Trophoblast cell (in vitro differentiated cells and primary cell): ENCODE results near the gene GLDC.

Experiments
- DNase-seq, 2 donors: peaks; one replicate each; pipeline ENCODE4 v3.0.0-alpha.2; 2016
- H2AFZ ChIP-seq: 2 replicates; pipeline ENCODE4 v1.6.1; 2013; ENCODE audit warnings: low read length, moderate library complexity, mild to moderate bottlenecking; ENCODE audit not compliant: insufficient read depth, poor library complexity
- H2AK5ac ChIP-seq: 2 replicates; pipeline ENCODE4 v1.6.1; 2013; ENCODE audit warnings: mild to moderate bottlenecking, low read length
- H2BK120ac ChIP-seq: 2 replicates; pipeline ENCODE4 v1.6.1; 2013; ENCODE audit warnings: low read length, mild to moderate bottlenecking, moderate library complexity; ENCODE audit not compliant: insufficient read depth, poor library complexity
- H2BK12ac ChIP-seq: 2 replicates; pipeline ENCODE4 v1.6.1; 2013; ENCODE audit warnings: mild to moderate bottlenecking, low read length, moderate library complexity
- H2BK5ac ChIP-seq: 2 replicates; pipeline ENCODE4 v1.6.1; 2013; ENCODE audit warnings: low read length, low read depth, moderate library complexity, mild to moderate bottlenecking; ENCODE audit not compliant: poor library complexity
- H3K14ac ChIP-seq: 2 replicates; pipeline ENCODE4 v1.6.1; 2013; ENCODE audit warnings: mild to moderate bottlenecking, low read length
- H3K18ac ChIP-seq: 2 replicates; pipeline ENCODE4 v1.6.1; 2013; ENCODE audit warnings: mild to moderate bottlenecking, low read length
- H3K23ac ChIP-seq: 2 replicates; pipeline ENCODE4 v1.6.1; 2013; ENCODE audit warnings: low read length
- H3K27ac ChIP-seq: 2 replicates; pipeline ENCODE4 v1.5.1; 2013; ENCODE audit warnings: low read depth, mild to moderate bottlenecking, inconsistent platforms, low read length, moderate library complexity
- H3K27me3 ChIP-seq: 2 replicates; pipeline ENCODE4 v1.6.1; 2013; ENCODE audit warnings: inconsistent platforms, mild to moderate bottlenecking, low read length, moderate library complexity; ENCODE audit not compliant: insufficient read depth
- H3K36me3 ChIP-seq, 2 experiments: 1 replicate in 1 of 2; 2 replicates in 1 of 2; pipeline ENCODE4 v1.6.1; 2013; ENCODE audit warnings: low read length in 2 of 2, mild to moderate bottlenecking in 2 of 2, moderate library complexity in 1 of 2; ENCODE audit not compliant: insufficient read depth in 2 of 2, control insufficient read depth in 1 of 2
- H3K4ac ChIP-seq: 2 replicates; pipeline ENCODE4 v1.6.1; 2013; ENCODE audit warnings: low read depth, mild to moderate bottlenecking, low read length, moderate library complexity
- H3K4me1 ChIP-seq, 2 experiments: 1 replicate in 1 of 2; 2 replicates in 1 of 2; pipeline ENCODE4 v1.6.1; 2013; ENCODE audit warnings: low read length in 2 of 2, mild to moderate bottlenecking in 2 of 2, moderate library complexity in 1 of 2; ENCODE audit not compliant: insufficient read depth in 2 of 2, control insufficient read depth in 1 of 2
- H3K4me2 ChIP-seq: 2 replicates; pipeline ENCODE4 v1.6.1; 2013; ENCODE audit warnings: inconsistent platforms, mild to moderate bottlenecking, low read length, moderate library complexity
- H3K4me3 ChIP-seq: 2 replicates; pipeline ENCODE4 v1.5.1; 2013; ENCODE audit warnings: mild to moderate bottlenecking, low read depth, low read length, inconsistent platforms
- H3K79me1 ChIP-seq: one replicate; pipeline ENCODE4 v1.6.1; 2013; ENCODE audit warnings: low read length
- H3K79me2 ChIP-seq: 2 replicates; pipeline ENCODE4 v1.6.1; 2013; ENCODE audit warnings: low read length, mild to moderate bottlenecking; ENCODE audit not compliant: control insufficient read depth, insufficient read depth, poor library complexity
- H3K9ac ChIP-seq: 2 replicates; pipeline ENCODE4 v1.6.1; 2013; ENCODE audit warnings: mild to moderate bottlenecking, low read length
- H3K9me3 ChIP-seq: 2 replicates; pipeline ENCODE4 v1.6.1; 2013; ENCODE audit warnings: low read depth, mild to moderate bottlenecking, control low read depth, inconsistent platforms, low read length; ENCODE audit not compliant: insufficient read depth
- H4K12ac ChIP-seq: 2 replicates; pipeline ENCODE4 v1.6.1; 2013; ENCODE audit warnings: low read depth, mild to moderate bottlenecking, low read length, moderate library complexity
- H4K8ac ChIP-seq: 2 replicates; pipeline ENCODE4 v1.6.1; 2013; ENCODE audit warnings: low read depth, mild to moderate bottlenecking, low read length, moderate library complexity
- H4K91ac ChIP-seq: one replicate; pipeline ENCODE4 v1.6.1; 2013; ENCODE audit warnings: low read depth, mild to moderate bottlenecking, low read length, moderate library complexity
- WGBS: extraction: QIAGEN DNeasy Blood & Tissue Kit; methylation state at CpG from one replicate; pipeline ENCODE4 v1.1.7; 2013; ENCODE audit warnings: missing lambda C conversion rate; ENCODE audit not compliant: insufficient read length, insufficient coverage; ENCODE audit errors: extremely low coverage; 5-methylcytosine and 5-hydroxymethylcytosine counted together

The GLDC gene

DNA sequence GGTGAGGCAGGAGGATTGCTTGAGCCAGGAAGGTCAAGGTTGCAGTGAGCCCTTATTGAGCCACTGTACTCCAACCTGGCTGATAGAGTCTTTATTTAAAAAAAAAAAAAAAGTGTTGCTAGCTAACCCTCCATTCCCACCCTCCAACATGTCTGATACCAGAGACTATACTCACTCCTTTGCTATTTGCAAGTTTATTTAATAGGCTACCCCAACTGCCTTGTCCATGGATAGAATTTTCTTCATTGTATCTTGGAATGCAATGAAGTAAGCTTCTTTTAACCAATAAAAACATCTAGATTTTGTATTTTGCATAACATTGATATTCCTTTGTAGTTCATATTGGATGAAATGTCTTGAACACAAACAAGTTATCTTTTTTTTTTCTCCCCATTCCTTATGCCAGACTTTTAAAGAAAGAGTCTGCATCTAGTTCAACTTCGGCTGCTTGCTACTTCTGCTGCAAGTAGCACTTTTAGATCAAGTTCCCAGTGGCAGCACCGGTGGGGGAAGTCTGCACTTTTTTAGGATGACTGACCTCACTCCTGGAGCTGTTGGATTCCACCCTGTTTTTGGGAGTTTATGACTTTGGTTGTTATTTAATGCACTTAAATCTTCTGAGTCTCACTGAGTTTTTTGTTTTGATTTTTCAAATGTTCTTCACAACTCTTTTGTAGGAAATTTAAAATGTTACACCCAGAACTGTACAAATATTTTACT lies 120.0 kb downstream of the GLDC start:
- no peaks in the 10 kb centered on the region for H3K79me2 ChIP-seq
- H4K8ac ChIP-seq, result no peak overlapping the region
- H3K79me1 ChIP-seq, result no peaks in the 10 kb centered on the region
- H3K4me2 ChIP-seq, result no peak overlapping the region
- H2BK12ac ChIP-seq, result no peak overlapping the region
- DNase-seq, result no peak
- no CpG with 5 or more reads among the region's 2 CpGs for WGBS
- H2AFZ ChIP-seq, result no peak overlapping the region
- H2AK5ac ChIP-seq, result no peak overlapping the region
- H4K12ac ChIP-seq, result no peak overlapping the region
- no peak overlapping the region for H3K14ac ChIP-seq
- H3K4ac ChIP-seq, result no peak overlapping the region
- no peak overlapping the region for H3K18ac ChIP-seq
- no peaks in the 10 kb centered on the region for H3K27me3 ChIP-seq
- no peak overlapping the region for H3K23ac ChIP-seq
- no peak overlapping the region for H2BK5ac ChIP-seq
- H4K91ac ChIP-seq, result no peak overlapping the region
- no peaks in the 10 kb centered on the region for H3K4me1 ChIP-seq
- H3K36me3 ChIP-seq, result no peaks in the 10 kb centered on the region
- H3K27ac ChIP-seq, result no peak overlapping the region
- H2BK120ac ChIP-seq, result no peak overlapping the region
- no peaks in the 10 kb centered on the region for H3K9me3 ChIP-seq
- H3K4me3 ChIP-seq, result no peak overlapping the region
- H3K9ac ChIP-seq, result no peak overlapping the region

GRCh38 chr9:6522263-6522662 lies 123.3 kb downstream of the GLDC start:
- H2BK12ac ChIP-seq, result no peak overlapping the region
- no peak overlapping the region for H2AK5ac ChIP-seq
- no peak overlapping the region for H4K8ac ChIP-seq
- no peaks in the 10 kb centered on the region for H3K4me1 ChIP-seq
- no peaks in the 10 kb centered on the region for H3K9me3 ChIP-seq
- H3K4me2 ChIP-seq, result no peak overlapping the region
- H4K12ac ChIP-seq, result no peak overlapping the region
- no peak overlapping the region for H3K23ac ChIP-seq
- no peak overlapping the region for H3K4me3 ChIP-seq
- no peak overlapping the region for H3K14ac ChIP-seq
- H2AFZ ChIP-seq, result no peak overlapping the region
- no peak overlapping the region for H2BK120ac ChIP-seq
- H2BK5ac ChIP-seq, result no peak overlapping the region
- no peaks in the 10 kb centered on the region for H3K79me1 ChIP-seq
- H3K27ac ChIP-seq, result no peak overlapping the region
- WGBS, result 100% methylated on average over 1 of the region's 4 CpGs
- H3K9ac ChIP-seq, result no peak overlapping the region
- H3K36me3 ChIP-seq, result no peaks in the 10 kb centered on the region
- H3K18ac ChIP-seq, result no peak overlapping the region
- H3K4ac ChIP-seq, result no peak overlapping the region
- no peaks in the 10 kb centered on the region for H3K79me2 ChIP-seq
- H4K91ac ChIP-seq, result no peak overlapping the region
- H3K27me3 ChIP-seq, result no peaks in the 10 kb centered on the region
- no peak for DNase-seq

GRCh38 chr9:6512085-6512657 lies 133.4 kb downstream of the GLDC start:
- Histone ChIP-seq H3K9me3 (no peaks in the 10 kb centered on the region), H4K91ac (no peak overlapping the region), H4K12ac (no peak overlapping the region), H3K27me3 (no peaks in the 10 kb centered on the region), H3K18ac (no peak overlapping the region), H3K4me3 (no peak overlapping the region), H3K4me1 (no peaks in the 10 kb centered on the region), H4K8ac (no peak overlapping the region), H3K4ac (no peak overlapping the region), H3K14ac (no peak overlapping the region), H2BK120ac (no peak overlapping the region), H2BK5ac (no peak overlapping the region), H3K9ac (no peak overlapping the region), H2BK12ac (no peak overlapping the region), H3K79me2 (no peaks in the 10 kb centered on the region), H3K23ac (no peak overlapping the region), H2AK5ac (no peak overlapping the region), H3K4me2 (no peak overlapping the region), H3K79me1 (no peaks in the 10 kb centered on the region), H2AFZ (no peak overlapping the region), H3K36me3 (peaks cover 3 to 5% of the 10 kb centered on the region in 2 experiments), H3K27ac (no peak overlapping the region)
- no CpG with 5 or more reads among the region's 3 CpGs for WGBS
- no peak for DNase-seq

- Histone ChIP-seq H3K14ac (no peak overlapping the region), H3K9ac (no peak overlapping the region), H3K27me3 (no peaks in the 10 kb centered on the region), H4K8ac (no peak overlapping the region), H2BK5ac (no peak overlapping the region), H3K36me3 (peaks cover 10 to 15% of the 10 kb centered on the region in 2 experiments), H3K9me3 (no peaks in the 10 kb centered on the region), H2AFZ (no peak overlapping the region), H3K4me3 (no peak overlapping the region), H2BK120ac (no peak overlapping the region), H2AK5ac (no peak overlapping the region), H3K4me2 (no peak overlapping the region), H4K12ac (no peak overlapping the region), H4K91ac (no peak overlapping the region), H3K4me1 (no peaks in the 10 kb centered on the region), H3K79me2 (no peaks in the 10 kb centered on the region), H3K27ac (no peak overlapping the region), H3K23ac (no peak overlapping the region), H2BK12ac (no peak overlapping the region), H3K4ac (no peak overlapping the region), H3K18ac (no peak overlapping the region), H3K79me1 (no peaks in the 10 kb centered on the region)
- no CpG with 5 or more reads among the region's 2 CpGs for WGBS
- no peak for DNase-seq
These were observed 139.0 kb downstream of the GLDC start for GRCh38 chr9:6506571-6506970.
